ENCODE results near the gene SMOC1. TPM values are rescaled to one million over a fixed set of nuclear protein-coding genes. Genes with fewer than 3 reads are reported as not detected.

Gene SMOC1
- total and polyA plus RNA-seq, 12 donors, result 0.33 to 19.8 (median 4.5) TPM

DNA sequence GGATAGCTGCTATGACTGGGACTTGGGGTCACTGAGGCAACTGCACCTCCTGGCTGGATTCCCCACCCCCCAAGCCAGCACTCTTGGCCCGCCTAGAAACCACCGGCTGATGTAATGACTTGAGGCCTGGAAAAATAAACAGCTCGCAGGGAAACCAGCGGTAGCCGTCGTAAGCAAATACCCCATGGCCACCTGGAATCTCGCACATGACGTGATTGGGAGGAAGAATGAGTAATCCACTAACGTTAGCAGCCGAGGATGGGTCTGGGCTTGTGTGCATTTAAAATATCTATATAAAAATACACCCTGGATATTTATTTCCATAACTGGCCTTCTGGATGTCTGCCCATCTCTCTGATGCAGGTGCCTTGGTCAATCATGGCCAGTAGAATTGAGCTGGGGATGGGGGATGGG, 120.1 kb downstream of the SMOC1 start:
- WGBS, 4 donors, result 81 to 96% (median 85%) methylated on average over 10 of the region's 10 CpGs
- no peak overlapping the region for H3K4me3 ChIP-seq
- H3K27me3 ChIP-seq, result no peaks in the 10 kb centered on the region
- no peak overlapping the region for H3K27ac ChIP-seq
- DNase-seq, result no peak
- H3K4me1 ChIP-seq (replicated peaks in 1 of 2), result no peaks in the 10 kb centered on the region
- no peaks in the 10 kb centered on the region for H3K9me3 ChIP-seq (replicated peaks in 1 of 3)
- TF ChIP-seq, protein P1, sequence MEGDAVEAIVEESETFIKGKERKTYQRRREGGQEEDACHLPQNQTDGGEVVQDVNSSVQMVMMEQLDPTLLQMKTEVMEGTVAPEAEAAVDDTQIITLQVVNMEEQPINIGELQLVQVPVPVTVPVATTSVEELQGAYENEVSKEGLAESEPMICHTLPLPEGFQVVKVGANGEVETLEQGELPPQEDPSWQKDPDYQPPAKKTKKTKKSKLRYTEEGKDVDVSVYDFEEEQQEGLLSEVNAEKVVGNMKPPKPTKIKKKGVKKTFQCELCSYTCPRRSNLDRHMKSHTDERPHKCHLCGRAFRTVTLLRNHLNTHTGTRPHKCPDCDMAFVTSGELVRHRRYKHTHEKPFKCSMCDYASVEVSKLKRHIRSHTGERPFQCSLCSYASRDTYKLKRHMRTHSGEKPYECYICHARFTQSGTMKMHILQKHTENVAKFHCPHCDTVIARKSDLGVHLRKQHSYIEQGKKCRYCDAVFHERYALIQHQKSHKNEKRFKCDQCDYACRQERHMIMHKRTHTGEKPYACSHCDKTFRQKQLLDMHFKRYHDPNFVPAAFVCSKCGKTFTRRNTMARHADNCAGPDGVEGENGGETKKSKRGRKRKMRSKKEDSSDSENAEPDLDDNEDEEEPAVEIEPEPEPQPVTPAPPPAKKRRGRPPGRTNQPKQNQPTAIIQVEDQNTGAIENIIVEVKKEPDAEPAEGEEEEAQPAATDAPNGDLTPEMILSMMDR (IDR thresholded peaks at IDR 0.05), result no peak
- TF ChIP-seq POLR2A (IDR thresholded peaks at IDR 0.05), result no peak
- intact Hi-C loops (cut with DNase I), result no loop called here
- H3K36me3 ChIP-seq (replicated peaks in 1 of 2), result no peaks in the 10 kb centered on the region

DNA sequence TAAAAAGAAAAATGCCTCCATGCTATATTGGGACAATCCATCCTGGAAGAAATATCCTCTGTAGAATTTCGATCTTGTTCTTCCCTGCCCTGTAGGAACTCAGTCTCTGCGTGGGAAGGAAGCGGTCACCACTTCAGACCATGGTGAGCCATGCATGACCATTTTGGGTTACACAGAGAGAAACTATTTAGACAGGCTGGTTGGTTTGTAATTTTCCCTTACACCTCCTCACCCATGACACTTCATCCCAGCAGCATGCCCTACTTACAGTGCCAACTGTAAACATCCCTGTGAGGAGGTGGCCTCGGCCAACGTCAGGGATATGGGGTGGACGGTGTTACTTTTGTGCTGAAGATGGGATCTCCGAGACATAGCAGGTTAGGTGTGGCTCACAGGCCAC, 121.4 kb downstream of the SMOC1 start:
- TF ChIP-seq, protein P1 (IDR thresholded peaks at IDR 0.05), result no peak
- no peak for TF ChIP-seq POLR2A (IDR thresholded peaks at IDR 0.05)
- Histone ChIP-seq H3K27me3 (no peaks in the 10 kb centered on the region), H3K27ac (no peak overlapping the region), H3K4me1 (replicated peaks in 1 of 2) (no peaks in the 10 kb centered on the region), H3K9me3 (replicated peaks in 1 of 3) (no peaks in the 10 kb centered on the region), H3K36me3 (replicated peaks in 1 of 2) (no peaks in the 10 kb centered on the region), H3K4me3 (no peak overlapping the region)
- 91 to 92% (median 91%) methylated on average over 7 of the region's 7 CpGs for WGBS, 4 donors
- intact Hi-C loops (cut with DNase I), result loop anchor here in 1 of 2 donors (10.0 kb wide), 1 partner anchor 126 kb away; the partner anchor contains the start of gene SMOC1
- DNase-seq, result no peak

DNA sequence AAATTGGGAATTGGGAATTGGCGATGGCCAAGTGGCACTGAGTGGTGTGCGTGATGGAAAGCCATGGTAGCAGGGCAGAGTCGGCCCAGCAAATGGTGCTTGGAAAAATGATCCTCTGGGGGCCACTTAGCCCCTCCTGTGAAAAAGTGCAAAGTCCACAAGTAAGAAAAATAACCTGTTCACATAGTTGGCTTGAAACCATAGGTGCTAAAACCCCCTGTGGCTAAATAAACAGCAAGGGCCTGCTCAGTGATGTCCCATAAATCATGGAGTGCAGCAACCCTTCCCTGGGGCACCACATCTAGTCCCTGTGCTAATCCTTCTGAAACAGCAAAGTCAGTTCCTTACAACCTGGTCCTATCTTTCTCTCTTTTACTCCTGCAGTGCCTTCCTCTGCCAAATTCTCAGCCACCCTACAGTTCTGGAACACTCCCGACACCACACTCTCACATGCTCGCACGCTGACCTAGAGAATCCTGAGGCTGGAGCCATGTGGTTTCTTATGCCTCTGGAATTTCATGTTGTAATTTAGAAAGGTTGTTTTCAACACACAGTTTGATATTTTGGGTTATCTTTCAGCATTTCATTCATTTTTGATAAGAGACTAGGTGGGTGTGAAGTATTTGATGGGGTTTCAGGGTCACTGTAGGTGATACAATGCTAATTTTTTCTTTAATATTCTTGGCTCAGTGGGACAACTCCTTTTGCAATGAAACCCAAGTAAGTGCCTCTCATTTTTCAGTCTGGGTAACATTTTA, 123.6 kb downstream of the SMOC1 start:
- no peak for DNase-seq
- no peak for TF ChIP-seq POLR2A (IDR thresholded peaks at IDR 0.05)
- TF ChIP-seq, protein P1 (IDR thresholded peaks at IDR 0.05), result no peak
- intact Hi-C loops (cut with DNase I), result loop anchor here in 1 of 2 donors (10.0 kb wide), 1 partner anchor 128 kb away; the partner anchor contains the start of gene SMOC1
- Histone ChIP-seq H3K9me3 (replicated peaks in 1 of 3) (no peaks in the 10 kb centered on the region), H3K4me3 (no peak overlapping the region), H3K27me3 (no peaks in the 10 kb centered on the region), H3K36me3 (replicated peaks in 1 of 2) (no peaks in the 10 kb centered on the region), H3K4me1 (replicated peaks in 1 of 2) (no peaks in the 10 kb centered on the region), H3K27ac (no peak overlapping the region)
- WGBS, 4 donors, result 80 to 92% (median 85%) methylated on average over 6 of the region's 6 CpGs

DNA sequence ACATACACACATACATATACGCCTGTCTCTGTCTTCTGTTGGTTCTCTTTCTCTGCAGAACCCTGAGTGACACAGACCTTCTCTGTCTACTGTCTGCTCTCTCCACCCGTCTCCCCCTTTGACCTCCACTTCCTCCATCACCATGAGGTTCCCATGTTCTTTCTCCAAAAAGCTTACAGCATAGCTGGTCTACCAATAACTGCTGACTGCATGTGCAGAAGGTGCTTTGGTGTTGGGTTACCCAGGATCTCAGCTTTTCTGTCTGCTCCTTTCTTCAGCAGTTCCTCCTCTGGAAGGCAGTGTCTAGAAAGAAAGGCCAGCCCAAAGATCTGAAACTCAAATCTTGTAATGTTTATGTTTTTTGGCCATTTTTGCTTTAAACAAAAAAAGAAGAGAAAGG, 125.6 kb downstream of the SMOC1 start:
- DNase-seq, result no peak
- no peaks in the 10 kb centered on the region for H3K27me3 ChIP-seq
- no peaks in the 10 kb centered on the region for H3K9me3 ChIP-seq (replicated peaks in 1 of 3)
- no peak overlapping the region for H3K27ac ChIP-seq
- no peaks in the 10 kb centered on the region for H3K36me3 ChIP-seq (replicated peaks in 1 of 2)
- no peak overlapping the region for H3K4me3 ChIP-seq
- intact Hi-C loops (cut with DNase I), result loop anchor here in 1 of 2 donors (10.0 kb wide), 1 partner anchor 130 kb away; the partner anchor contains the start of gene SMOC1
- 64 to 75% (median 71%) methylated on average over 2 of the region's 2 CpGs for WGBS, 4 donors
- H3K4me1 ChIP-seq (replicated peaks in 1 of 2), result peaks cover 4 to 7% of the 10 kb centered on the region in 2 donors
- no peak for TF ChIP-seq POLR2A (IDR thresholded peaks at IDR 0.05)
- TF ChIP-seq, protein P1 (IDR thresholded peaks at IDR 0.05), result no peak
